H9 (cell line): ENCODE results near the gene PDPN. TPM values are rescaled to one million over a fixed set of nuclear protein-coding genes. Genes with fewer than 3 reads are reported as not detected.

Experiments
- DNase-seq: peaks from one replicate; pipeline ENCODE4 v3.0.0-alpha.2; 2017
- H2AFZ ChIP-seq: one replicate; pipeline ENCODE4 v1.6.1; 2013; ENCODE audit warnings: mild to moderate bottlenecking, low read length, control low read depth, moderate library complexity
- H2AK5ac ChIP-seq: 2 replicates; pipeline ENCODE4 v1.6.1; 2013; ENCODE audit warnings: low read length, control low read depth, mixed read lengths; ENCODE audit not compliant: insufficient read length
- H2BK120ac ChIP-seq: one replicate; pipeline ENCODE4 v1.6.1; 2013; ENCODE audit warnings: low read depth, mild to moderate bottlenecking, low read length, control low read depth, inconsistent platforms; ENCODE audit not compliant: poor library complexity, severe bottlenecking
- H2BK12ac ChIP-seq: 2 replicates; pipeline ENCODE4 v1.6.1; 2013; ENCODE audit warnings: low read length, control low read depth, mixed read lengths, low read depth; ENCODE audit not compliant: insufficient read length
- H2BK15ac ChIP-seq: 2 replicates; pipeline ENCODE4 v1.6.1; 2013; ENCODE audit warnings: low read depth, low read length, control low read depth
- H2BK20ac ChIP-seq: one replicate; pipeline ENCODE4 v1.6.1; 2013; ENCODE audit warnings: low read depth, mild to moderate bottlenecking, low read length, control low read depth, inconsistent platforms; ENCODE audit not compliant: poor library complexity, severe bottlenecking
- H2BK5ac ChIP-seq: 2 replicates; pipeline ENCODE4 v1.6.1; 2013; ENCODE audit warnings: low read length, control low read depth, mixed read lengths; ENCODE audit not compliant: insufficient read length
- H3K14ac ChIP-seq: 2 replicates; pipeline ENCODE4 v1.6.1; 2013; ENCODE audit warnings: low read length, control low read depth; ENCODE audit not compliant: insufficient read depth
- H3K18ac ChIP-seq: 2 replicates; pipeline ENCODE4 v1.6.1; 2013; ENCODE audit warnings: low read depth, mild to moderate bottlenecking, mixed read lengths, low read length, control low read depth; ENCODE audit not compliant: insufficient read length
- H3K23ac ChIP-seq: 2 replicates; pipeline ENCODE4 v1.6.1; 2013; ENCODE audit warnings: low read length, control low read depth, mixed read lengths, low read depth; ENCODE audit not compliant: insufficient read length
- H3K23me2 ChIP-seq: 2 replicates; pipeline ENCODE4 v1.6.1; 2013; ENCODE audit warnings: low read depth, mild to moderate bottlenecking, mixed read lengths, low read length, control low read depth; ENCODE audit not compliant: insufficient read length, poor library complexity, severe bottlenecking
- H3K27ac ChIP-seq: 2 replicates; pipeline ENCODE4 v1.5.1; 2013; ENCODE audit warnings: low read length, control low read depth, mixed read lengths, low read depth; ENCODE audit not compliant: insufficient read length
- H3K27me3 ChIP-seq: 2 replicates; pipeline ENCODE4 v1.6.1; 2013; ENCODE audit warnings: low read length, control low read depth, inconsistent platforms; ENCODE audit not compliant: insufficient read depth
- H3K4ac ChIP-seq: 2 replicates; pipeline ENCODE4 v1.6.1; 2013; ENCODE audit warnings: low read depth, mild to moderate bottlenecking, control low read depth, inconsistent platforms, low read length, moderate library complexity
- H3K4me1 ChIP-seq: 2 replicates; pipeline ENCODE4 v1.6.1; 2013; ENCODE audit warnings: low read length, control low read depth, inconsistent platforms; ENCODE audit not compliant: insufficient read depth
- H3K4me2 ChIP-seq: 2 replicates; pipeline ENCODE4 v1.6.1; 2013; ENCODE audit warnings: low read length, control low read depth, mixed read lengths; ENCODE audit not compliant: insufficient read length, insufficient read depth
- H3K56ac ChIP-seq: 2 replicates; pipeline ENCODE4 v1.6.1; 2013; ENCODE audit warnings: low read depth, mild to moderate bottlenecking, mixed read lengths, low read length, control low read depth; ENCODE audit not compliant: insufficient read length
- H3K79me1 ChIP-seq: 2 replicates; pipeline ENCODE4 v1.6.1; 2013; ENCODE audit warnings: low read depth, mild to moderate bottlenecking, moderate library complexity, low read length, control low read depth, inconsistent platforms; ENCODE audit not compliant: insufficient read depth, poor library complexity, severe bottlenecking
- H3K79me2 ChIP-seq: 2 replicates; pipeline ENCODE4 v1.6.1; 2013; ENCODE audit warnings: low read length, control low read depth, inconsistent platforms; ENCODE audit not compliant: insufficient read depth
- H3K9ac ChIP-seq: 2 replicates; pipeline ENCODE4 v1.6.1; 2013; ENCODE audit warnings: low read length, control low read depth, mixed read lengths; ENCODE audit not compliant: insufficient read length; ENCODE audit errors: extremely low read depth
- H3K9me3 ChIP-seq: one replicate; pipeline ENCODE4 v1.6.1; 2013; ENCODE audit warnings: low read depth, low read length, inconsistent platforms; ENCODE audit not compliant: control insufficient read depth
- H3T11ph ChIP-seq: one replicate; pipeline ENCODE4 v1.6.1; 2013; ENCODE audit warnings: mild to moderate bottlenecking, low read length, control low read depth, inconsistent platforms
- H4K20me1 ChIP-seq: one replicate; pipeline ENCODE4 v1.6.1; 2013; ENCODE audit not compliant: control insufficient read depth, insufficient read length, insufficient read depth
- H4K5ac ChIP-seq: 2 replicates; pipeline ENCODE4 v1.6.1; 2013; ENCODE audit warnings: low read depth, mild to moderate bottlenecking, mixed read lengths, low read length, control low read depth; ENCODE audit not compliant: insufficient read length
- H4K8ac ChIP-seq: replicated peaks from 2 replicates; pipeline ENCODE4 v1.6.1; 2013; ENCODE audit warnings: low read length, control low read depth, mixed read lengths, low read depth; ENCODE audit not compliant: insufficient read length
- H4K91ac ChIP-seq: 2 replicates; pipeline ENCODE4 v1.6.1; 2013; ENCODE audit warnings: low read depth, mild to moderate bottlenecking, moderate library complexity, mixed read lengths, low read length, control low read depth; ENCODE audit not compliant: insufficient read length
- H3K27ac Mint-ChIP-seq, 3 experiments: 2 replicates in 2 of 3; 3 replicates in 1 of 3; pipeline ENCODE4 v1.8.0; 2020 to 2021; ENCODE audit warnings: mixed read lengths in 3 of 3, mild to moderate bottlenecking in 1 of 3, moderate library complexity in 1 of 3
- H3K27me3 Mint-ChIP-seq: 2 replicates; pipeline ENCODE4 v1.8.0; 2021; ENCODE audit warnings: low read depth, mild to moderate bottlenecking, moderate library complexity, mixed read lengths
- H3K36me3 Mint-ChIP-seq, 3 experiments: 2 replicates in 2 of 3; 3 replicates in 1 of 3; pipeline ENCODE4 v1.8.0; 2020 to 2021; ENCODE audit warnings: low read depth in 3 of 3, mixed read lengths in 3 of 3; ENCODE audit not compliant: insufficient read depth in 1 of 3
- H3K4me1 Mint-ChIP-seq, 2 experiments: 2 replicates each; pipeline ENCODE4 v1.8.0; 2020; ENCODE audit warnings: mixed read lengths in 2 of 2
- H3K4me3 Mint-ChIP-seq, 2 experiments: 2 replicates in 1 of 2; 3 replicates in 1 of 2; pipeline ENCODE4 v1.8.0; 2020 to 2021; ENCODE audit warnings: mild to moderate bottlenecking in 2 of 2, mixed read lengths in 2 of 2, moderate library complexity in 1 of 2
- H3K9me3 Mint-ChIP-seq, 2 experiments: 2 replicates in 1 of 2; 3 replicates in 1 of 2; pipeline ENCODE4 v1.8.0; 2020; ENCODE audit warnings: mild to moderate bottlenecking in 2 of 2, mixed read lengths in 2 of 2, moderate library complexity in 1 of 2
- WGBS: extraction: QIAGEN DNeasy Blood & Tissue Kit; methylation state at CpG from one replicate; pipeline ENCODE4 v1.1.7; 2013; ENCODE audit warnings: missing lambda C conversion rate, low lambda C conversion rate, mixed read lengths; ENCODE audit not compliant: insufficient read length; ENCODE audit errors: extremely low coverage; 5-methylcytosine and 5-hydroxymethylcytosine counted together
- total RNA-seq: library from RNA; stranded (reverse); gene quantifications from 2 replicates; pipeline ENCODE4 v1.2.1, GENCODE V29; 2021
- TF ChIP-seq, protein P1 (sequence below): fragments of 200-600 bp; sonication (generic); conservative IDR thresholded peaks from 3 replicates; pipeline ENCODE4 v1.8.0; 2021; ENCODE audit warnings: antibody characterized with exemption, mild to moderate bottlenecking

Gene PDPN
- total RNA-seq, 1 experiment from 2014 or later: 205 TPM

DNA sequence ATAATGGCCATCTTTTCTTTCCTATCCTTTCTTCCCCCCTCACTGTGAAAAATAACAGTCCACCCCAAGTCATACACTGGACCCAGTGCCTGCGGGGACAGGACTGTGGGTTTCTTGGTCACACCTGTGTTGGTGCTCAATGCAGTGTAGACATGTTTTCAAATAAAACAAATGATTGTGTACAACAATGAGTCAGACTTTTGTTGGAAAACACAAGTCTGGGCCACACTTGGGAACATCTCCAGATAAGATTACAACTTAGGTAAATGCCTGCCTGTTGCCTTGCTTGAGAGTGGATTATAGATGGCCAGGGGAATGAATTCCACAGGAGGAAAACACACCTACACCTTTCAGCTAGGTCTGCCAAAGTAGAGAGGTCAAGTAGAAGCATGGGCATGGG is 34.1 kb downstream of the PDPN start:
- Histone ChIP-seq H3K4me1 (no peaks in the 10 kb centered on the region), H3K23me2 (no peaks in the 10 kb centered on the region), H2AFZ (no peak overlapping the region), H3K56ac (no peak overlapping the region), H2BK120ac (no peak overlapping the region), H4K20me1 (no peaks in the 10 kb centered on the region), H3K79me2 (no peaks in the 10 kb centered on the region), H3K27ac (no peak overlapping the region), H3K18ac (no peak overlapping the region), H2BK12ac (no peak overlapping the region), H2BK15ac (no peak overlapping the region), H3K4ac (no peak overlapping the region), H4K91ac (no peak overlapping the region), H3K9me3 (no peaks in the 10 kb centered on the region), H3K27me3 (no peaks in the 10 kb centered on the region), H4K8ac (no peak overlapping the region), H2BK20ac (no peak overlapping the region), H3K79me1 (no peaks in the 10 kb centered on the region), H3K23ac (no peak overlapping the region), H3K9ac (no peak overlapping the region), H3K4me2 (no peak overlapping the region), H3K14ac (no peak overlapping the region), H2BK5ac (no peak overlapping the region), H4K5ac (no peak overlapping the region), H3T11ph (no peak overlapping the region), H2AK5ac (no peak overlapping the region)
- no peak for DNase-seq
- Mint-ChIP-seq H3K4me1 (peaks cover 13 to 15% of the 10 kb centered on the region in 2 experiments), H3K9me3 (no peaks in the 10 kb centered on the region), H3K36me3 (peaks cover 21 to 52% (median 44%) of the 10 kb centered on the region in 3 experiments; a peak in 6 of 7 replicates), H3K27ac (0 out of 7 replicates have a peak overlapping the region, but pooled peaks of 2 of the 3 experiments have one; percentile 46 to 86), H3K27me3 (no peaks in the 10 kb centered on the region), H3K4me3 (no peak overlapping the region)
- WGBS: no CpG with 5 or more reads among the region's 1 CpG
- TF ChIP-seq, protein P1, sequence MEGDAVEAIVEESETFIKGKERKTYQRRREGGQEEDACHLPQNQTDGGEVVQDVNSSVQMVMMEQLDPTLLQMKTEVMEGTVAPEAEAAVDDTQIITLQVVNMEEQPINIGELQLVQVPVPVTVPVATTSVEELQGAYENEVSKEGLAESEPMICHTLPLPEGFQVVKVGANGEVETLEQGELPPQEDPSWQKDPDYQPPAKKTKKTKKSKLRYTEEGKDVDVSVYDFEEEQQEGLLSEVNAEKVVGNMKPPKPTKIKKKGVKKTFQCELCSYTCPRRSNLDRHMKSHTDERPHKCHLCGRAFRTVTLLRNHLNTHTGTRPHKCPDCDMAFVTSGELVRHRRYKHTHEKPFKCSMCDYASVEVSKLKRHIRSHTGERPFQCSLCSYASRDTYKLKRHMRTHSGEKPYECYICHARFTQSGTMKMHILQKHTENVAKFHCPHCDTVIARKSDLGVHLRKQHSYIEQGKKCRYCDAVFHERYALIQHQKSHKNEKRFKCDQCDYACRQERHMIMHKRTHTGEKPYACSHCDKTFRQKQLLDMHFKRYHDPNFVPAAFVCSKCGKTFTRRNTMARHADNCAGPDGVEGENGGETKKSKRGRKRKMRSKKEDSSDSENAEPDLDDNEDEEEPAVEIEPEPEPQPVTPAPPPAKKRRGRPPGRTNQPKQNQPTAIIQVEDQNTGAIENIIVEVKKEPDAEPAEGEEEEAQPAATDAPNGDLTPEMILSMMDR: no peak
